ENCODE measurements around the gene CENPA. TPM values are rescaled to one million over a fixed set of nuclear protein-coding genes. Genes with fewer than 3 reads are reported as not detected.

The CENPA gene
- polyA plus RNA-seq, 1 of the 3 experiments (the other 2 are of a cell fraction) = 19.5 TPM

- Histone ChIP-seq H3K9ac (peak overlapping the region; percentile 38; the same call in 1 of the 2 replicates), H3K4me2 (peak overlapping the region; percentile 80), H3K27me3 (ENCODE audit: insufficient read depth) (no peaks in the 10 kb centered on the region), H4K20me1 (ENCODE audit: insufficient read depth) (no peaks in the 10 kb centered on the region), H3K9me3 (no peaks in the 10 kb centered on the region), H2AFZ (ENCODE audit: low read depth) (no peak overlapping the region), H3K27ac (ENCODE audit: low read depth in 2 of 2, low read length in 1 of 2) (peak overlapping the region; percentile 62 to 68; a peak in 3 of 4 replicates), H3K79me2 (ENCODE audit: insufficient read depth) (peaks cover 35% of the 10 kb centered on the region), H3K9me2 (no peaks in the 10 kb centered on the region), H3K4me3 (ENCODE audit: low read depth in 2 of 2, low read length in 1 of 2) (peak overlapping the region; percentile 61 to 67; a peak in 2 of 4 replicates), H3K4me1 (ENCODE audit: control insufficient read depth in 1 of 2, insufficient read depth in 2 of 2, low read depth in 1 of 2, low read length in 1 of 2) (peaks cover 0 to 6% of the 10 kb centered on the region in 2 experiments; a peak in 1 of 4 replicates), H3F3A (replicated peaks; ENCODE audit: insufficient read depth) (peaks cover 10% of the 10 kb centered on the region), H3K36me3 (replicated peaks in 1 of 2; ENCODE audit: control insufficient read depth in 1 of 2, insufficient read depth in 2 of 2, low read length in 1 of 2) (peaks cover 10 to 18% of the 10 kb centered on the region in 2 experiments)
- ChIA-PET POLR2A (no interaction called here), CTCF (interaction anchor here (1.2 kb wide), 1 partner anchor 173 kb away, joined by 4 read pairs; no protein-coding TSS in a partner anchor)
- 95% methylated on average over 19 of the region's 19 CpGs for WGBS (ENCODE audit: low lambda C conversion rate)
- TF ChIP-seq REST (IDR thresholded peaks at IDR 0.05; ENCODE audit: low read depth, low read length) (no peak), MXI1 (IDR thresholded peaks at IDR 0.05; ENCODE audit: low read depth, low read length) (no peak), FOXJ3 (CRISPR knock-in tag; IDR thresholded peaks at IDR 0.05) (no peak), RCOR1 (IDR thresholded peaks at IDR 0.05; ENCODE audit: low read length) (no peak), MEF2A (IDR thresholded peaks at IDR 0.05; ENCODE audit: borderline replicate concordance, low read depth) (no peak)
- DNase-seq = no peak
These were observed 1.2 kb upstream of the CENPA start for GRCh38 chr2:26784570-26785234.

- DNase-seq = peak; percentile 52
- peaks cover 2 to 16% of the 10 kb centered on the region in 2 experiments for H3K36me3 ChIP-seq (replicated peaks in 1 of 2; ENCODE audit: control insufficient read depth in 1 of 2, insufficient read depth in 2 of 2, low read length in 1 of 2)
- H3K79me2 ChIP-seq (ENCODE audit: insufficient read depth) = peaks cover 52% of the 10 kb centered on the region
- POLR2A ChIA-PET = interaction anchor here (0.6 kb wide), 1 partner anchor 9 kb away, joined by 3 read pairs; no protein-coding TSS in a partner anchor
- TF ChIP-seq POLR2AphosphoS5 (IDR thresholded peaks at IDR 0.05; ENCODE audit: low read depth, low read length) (no peak), ZBTB33 (IDR thresholded peaks at IDR 0.05; ENCODE audit: borderline replicate concordance, low read depth) (no peak), ELF1 (IDR thresholded peaks at IDR 0.05) (0 out of 2 replicates have a peak, but pooled peaks have one; percentile 11), RFX5 (IDR thresholded peaks at IDR 0.05; ENCODE audit: low read length) (no peak), RCOR1 (IDR thresholded peaks at IDR 0.05; ENCODE audit: low read length) (0 out of 2 replicates have a peak, but pooled peaks have one; percentile 19), EP300 (IDR thresholded peaks at IDR 0.05; ENCODE audit: borderline replicate concordance in 1 of 2, low read depth in 1 of 2, low read length in 1 of 2) (no peak), MAX (IDR thresholded peaks at IDR 0.05; ENCODE audit: low read depth) (peak; percentile 38; the same call in 1 of the 2 replicates)
- TF ChIP-seq, protein P1, sequence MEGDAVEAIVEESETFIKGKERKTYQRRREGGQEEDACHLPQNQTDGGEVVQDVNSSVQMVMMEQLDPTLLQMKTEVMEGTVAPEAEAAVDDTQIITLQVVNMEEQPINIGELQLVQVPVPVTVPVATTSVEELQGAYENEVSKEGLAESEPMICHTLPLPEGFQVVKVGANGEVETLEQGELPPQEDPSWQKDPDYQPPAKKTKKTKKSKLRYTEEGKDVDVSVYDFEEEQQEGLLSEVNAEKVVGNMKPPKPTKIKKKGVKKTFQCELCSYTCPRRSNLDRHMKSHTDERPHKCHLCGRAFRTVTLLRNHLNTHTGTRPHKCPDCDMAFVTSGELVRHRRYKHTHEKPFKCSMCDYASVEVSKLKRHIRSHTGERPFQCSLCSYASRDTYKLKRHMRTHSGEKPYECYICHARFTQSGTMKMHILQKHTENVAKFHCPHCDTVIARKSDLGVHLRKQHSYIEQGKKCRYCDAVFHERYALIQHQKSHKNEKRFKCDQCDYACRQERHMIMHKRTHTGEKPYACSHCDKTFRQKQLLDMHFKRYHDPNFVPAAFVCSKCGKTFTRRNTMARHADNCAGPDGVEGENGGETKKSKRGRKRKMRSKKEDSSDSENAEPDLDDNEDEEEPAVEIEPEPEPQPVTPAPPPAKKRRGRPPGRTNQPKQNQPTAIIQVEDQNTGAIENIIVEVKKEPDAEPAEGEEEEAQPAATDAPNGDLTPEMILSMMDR (IDR thresholded peaks at IDR 0.05) = no peak
- CTCF ChIA-PET = interaction anchor here (0.6 to 1.0 kb wide), 6 partner anchors 13 to 317 kb away, joined by 3 to 4 read pairs (median 3); no protein-coding TSS in a partner anchor
- H3K9ac ChIP-seq = peak overlapping the region; percentile 82
- WGBS (ENCODE audit: low lambda C conversion rate) = 3% methylated on average over 38 of the region's 55 CpGs
- H2AFZ ChIP-seq (ENCODE audit: low read depth) = peak overlapping the region; percentile 60
- no peaks in the 10 kb centered on the region for H3K27me3 ChIP-seq (ENCODE audit: insufficient read depth)
- H3K4me2 ChIP-seq = peak overlapping the region; percentile 96
- peaks cover 0 to 6% of the 10 kb centered on the region in 2 experiments; a peak in 1 of 4 replicates for H3K4me1 ChIP-seq (ENCODE audit: control insufficient read depth in 1 of 2, insufficient read depth in 2 of 2, low read depth in 1 of 2, low read length in 1 of 2)
- peaks cover 8% of the 10 kb centered on the region; the same call in 1 of the 2 replicates for H3K9me3 ChIP-seq
- peaks cover 10% of the 10 kb centered on the region for H3F3A ChIP-seq (replicated peaks; ENCODE audit: insufficient read depth)
- H3K9me2 ChIP-seq = no peaks in the 10 kb centered on the region
- H3K4me3 ChIP-seq (ENCODE audit: low read depth in 2 of 2, low read length in 1 of 2) = peak overlapping the region; percentile 61 to 75
- H4K20me1 ChIP-seq (ENCODE audit: insufficient read depth) = no peaks in the 10 kb centered on the region
- H3K27ac ChIP-seq (ENCODE audit: low read depth in 2 of 2, low read length in 1 of 2) = peak overlapping the region; percentile 18 to 38; a peak in 3 of 4 replicates
These were observed 562 bp downstream of the CENPA start for GRCh38 chr2:26786207-26787028.

Data from SK-N-SH (cell line).